ACC112 (cell line): ENCODE measurements around the gene CACNG3.

Experiments used
- H2AFZ ChIP-seq: fragments of 200-600 bp; sonication (generic); one replicate; pipeline ENCODE4 v1.6.0; 2017; ENCODE audit warnings: antibody characterized with exemption, low read length; ENCODE audit not compliant: unreplicated experiment
- H3K27ac ChIP-seq: fragments of 200-600 bp; sonication (generic); 2 replicates; pipeline ENCODE4 v1.5.1; 2014; ENCODE audit warnings: low read depth, mild to moderate bottlenecking, antibody characterized with exemption, low read length, moderate library complexity
- H3K27me3 ChIP-seq: fragments of 200-600 bp; sonication (generic); 2 replicates; pipeline ENCODE4 v1.6.1; 2014; ENCODE audit warnings: mild to moderate bottlenecking, antibody characterized with exemption, low read length, moderate library complexity, mixed read lengths; ENCODE audit not compliant: insufficient read depth
- H3K36me3 ChIP-seq: fragments of 200-600 bp; sonication (generic); 2 replicates; pipeline ENCODE4 v1.6.1; 2016; ENCODE audit warnings: mild to moderate bottlenecking, antibody characterized with exemption, low read length, moderate library complexity, mixed read lengths; ENCODE audit not compliant: insufficient read depth
- H3K4me1 ChIP-seq: fragments of 200-600 bp; sonication (generic); one replicate; pipeline ENCODE4 v1.6.1; 2016; ENCODE audit warnings: low read length, mixed read lengths; ENCODE audit not compliant: insufficient read depth, unreplicated experiment, control insufficient read depth
- H3K4me3 ChIP-seq: fragments of 200-600 bp; sonication (generic); 2 replicates; pipeline ENCODE4 v1.5.1; 2014; ENCODE audit warnings: mild to moderate bottlenecking, low read depth, low read length
- H3K79me2 ChIP-seq: fragments of 200-600 bp; sonication (generic); one replicate; pipeline ENCODE4 v1.6.0; 2016; ENCODE audit warnings: low read length; ENCODE audit not compliant: control insufficient read depth, unreplicated experiment, insufficient read depth

The CACNG3 gene

DNA sequence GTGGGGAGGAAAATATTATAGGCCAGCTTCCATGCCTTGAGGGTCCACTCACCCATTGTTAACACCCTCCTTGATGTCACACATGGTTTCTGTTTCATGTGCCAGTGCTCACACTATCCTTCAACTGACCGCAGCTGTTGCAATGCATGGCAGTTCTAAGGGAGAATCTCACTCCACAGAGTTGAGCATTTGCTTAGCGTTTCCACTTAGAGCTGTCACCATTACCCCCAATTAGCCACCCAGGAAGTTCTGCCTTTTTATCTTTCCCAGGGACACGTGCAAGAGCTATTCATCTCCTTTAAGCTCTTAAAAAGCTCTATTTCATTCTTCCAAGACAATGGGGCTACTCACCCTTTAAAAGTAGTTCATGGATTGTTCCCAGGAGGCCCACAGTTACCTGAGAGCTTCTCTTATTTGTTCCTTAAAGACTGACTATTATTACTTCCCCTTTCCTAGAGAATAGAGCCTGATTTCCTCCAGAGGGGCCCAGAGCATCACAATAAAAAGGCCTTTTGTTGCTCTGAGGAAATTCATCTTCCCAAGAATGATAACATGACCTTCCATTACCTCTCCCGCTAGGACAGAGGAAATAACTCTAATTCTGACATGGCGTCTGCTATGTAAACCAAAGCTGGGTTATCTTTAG is 126.8 kb downstream of the CACNG3 start:
- Histone ChIP-seq H3K4me3 (no peak overlapping the region), H3K27ac (no peak overlapping the region), H3K36me3 (no peaks in the 10 kb centered on the region), H3K27me3 (no peaks in the 10 kb centered on the region), H2AFZ (no peak overlapping the region), H3K4me1 (no peaks in the 10 kb centered on the region), H3K79me2 (no peaks in the 10 kb centered on the region)

DNA sequence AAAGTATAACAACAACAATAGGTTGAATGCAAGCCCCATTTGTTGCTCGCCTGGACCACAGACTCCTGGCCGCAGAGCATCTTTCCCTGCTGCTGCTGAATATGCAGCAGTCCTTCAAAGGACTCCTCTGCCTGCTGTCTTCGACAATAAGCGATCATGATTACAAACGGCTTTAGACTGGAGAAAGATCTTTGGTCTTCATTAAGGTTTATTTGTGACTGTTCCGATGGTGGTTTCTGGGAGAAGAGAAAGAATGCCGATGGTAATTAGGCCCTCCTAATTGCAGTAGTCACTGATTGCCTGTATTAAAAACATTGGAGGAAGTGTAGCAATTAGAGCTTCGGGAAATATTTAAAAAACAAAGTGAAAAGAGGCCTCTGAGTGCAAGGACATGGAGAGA is 138.2 kb downstream of the CACNG3 start:
- H3K4me3 ChIP-seq = no peak overlapping the region
- no peaks in the 10 kb centered on the region for H3K4me1 ChIP-seq
- no peaks in the 10 kb centered on the region for H3K27me3 ChIP-seq
- no peaks in the 10 kb centered on the region for H3K36me3 ChIP-seq
- no peak overlapping the region for H2AFZ ChIP-seq
- no peaks in the 10 kb centered on the region for H3K79me2 ChIP-seq
- no peak overlapping the region for H3K27ac ChIP-seq

DNA sequence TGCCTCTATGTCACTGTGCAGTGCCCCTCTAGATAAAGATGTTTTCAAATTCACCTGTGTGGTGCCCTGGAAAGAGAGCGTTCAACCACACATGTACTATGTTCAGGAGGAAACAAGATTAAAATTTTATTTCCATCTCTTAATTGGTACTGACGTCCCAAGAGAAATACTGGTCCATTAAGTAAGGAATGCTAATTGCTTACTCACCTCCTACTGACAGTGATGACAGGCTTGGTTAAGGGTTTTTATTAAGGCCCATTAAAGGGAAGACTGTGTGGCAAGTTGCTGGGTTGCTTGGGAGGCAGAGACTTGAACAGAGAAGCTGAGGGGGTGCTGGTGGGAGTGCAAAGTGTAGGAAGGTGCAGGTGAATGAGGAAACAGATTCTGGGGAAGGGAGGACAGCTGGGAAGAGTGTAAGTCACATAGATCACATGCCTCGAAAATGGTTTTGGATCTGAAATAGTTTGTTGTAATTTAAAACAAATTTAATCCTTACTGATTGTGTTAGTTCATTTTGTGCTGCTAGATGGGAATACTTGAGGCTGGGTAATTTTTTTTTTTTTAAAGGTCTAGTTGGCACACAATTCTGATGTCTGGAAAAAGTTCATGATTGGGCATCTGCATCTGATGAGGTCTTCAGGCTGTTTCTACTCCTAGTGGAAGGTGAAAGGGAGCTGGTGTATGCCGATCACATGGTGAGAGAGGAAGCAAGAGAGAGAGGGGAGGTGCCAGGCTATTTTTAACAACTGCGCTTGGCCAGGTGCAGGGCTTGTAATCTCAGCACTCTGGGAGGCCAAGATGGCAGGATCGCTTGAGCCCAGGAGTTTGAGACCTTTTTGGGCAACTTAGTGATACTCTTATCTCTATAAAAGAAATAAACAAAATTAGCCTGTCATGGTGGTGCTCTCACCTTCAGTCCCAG is 140.5 kb downstream of the CACNG3 start:
- Histone ChIP-seq H3K4me1 (no peaks in the 10 kb centered on the region), H3K4me3 (no peak overlapping the region), H3K27me3 (no peaks in the 10 kb centered on the region), H3K27ac (no peak overlapping the region), H3K79me2 (no peaks in the 10 kb centered on the region), H2AFZ (no peak overlapping the region), H3K36me3 (no peaks in the 10 kb centered on the region)

DNA sequence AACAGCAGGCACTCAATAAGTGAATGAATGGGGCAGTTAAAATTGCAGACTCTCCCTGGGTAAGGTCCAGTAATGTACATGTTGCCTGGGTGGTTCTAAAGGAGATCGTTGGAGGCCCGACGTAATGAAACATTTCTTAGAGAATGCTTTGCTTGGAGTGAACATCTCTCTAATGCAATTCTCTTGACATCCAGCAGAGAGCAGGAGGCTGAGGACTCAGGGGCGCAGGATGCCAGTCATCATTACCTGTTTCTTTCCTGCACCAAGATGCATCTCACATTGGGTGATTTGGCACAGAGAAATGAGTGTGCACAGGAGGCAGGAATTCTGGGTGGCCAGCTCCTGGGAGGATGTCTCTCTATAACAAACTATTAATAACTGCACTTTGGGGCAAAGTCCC is 152.9 kb downstream of the CACNG3 start:
- Histone ChIP-seq H3K79me2 (no peaks in the 10 kb centered on the region), H3K36me3 (no peaks in the 10 kb centered on the region), H2AFZ (no peak overlapping the region), H3K4me3 (no peak overlapping the region), H3K27ac (no peak overlapping the region), H3K27me3 (no peaks in the 10 kb centered on the region), H3K4me1 (no peaks in the 10 kb centered on the region)
